ENCODE data around the gene KDM4D. TPM values are rescaled to one million over a fixed set of nuclear protein-coding genes. Genes with fewer than 3 reads are reported as not detected.
A peak's percentile ranks its signal among the peaks of the same experiment; 100 is the strongest.

KDM4D gene
- total RNA-seq, 1 donor from 2014 or later, result 0.93 TPM

- Histone ChIP-seq H3K9ac (ENCODE audit: low read length) (peak overlapping the region; percentile 67), H3K4me1 (ENCODE audit: insufficient read depth, low read length) (peaks cover 42% of the 10 kb centered on the region), H3K9me3 (ENCODE audit: insufficient read depth, low read depth, low read length) (no peaks in the 10 kb centered on the region), H3K79me2 (ENCODE audit: insufficient read depth, low read length) (no peaks in the 10 kb centered on the region), H3K27ac (ENCODE audit: low read depth, low read length) (peak overlapping the region; percentile 92), H3K4me3 (ENCODE audit: insufficient read depth, low read depth, low read length) (no peak overlapping the region), H2AFZ (ENCODE audit: low read depth, low read length) (no peak overlapping the region), H3K27me3 (ENCODE audit: insufficient read depth, low read length) (no peaks in the 10 kb centered on the region), H4K20me1 (ENCODE audit: insufficient read depth, low read length) (no peaks in the 10 kb centered on the region), H3K4me2 (ENCODE audit: low read length) (no peak overlapping the region), H3K36me3 (ENCODE audit: insufficient read depth, low read length) (no peaks in the 10 kb centered on the region)
- Mint-ChIP-seq H3K27me3 (ENCODE audit: low read depth, unreplicated experiment) (peaks cover 5% of the 10 kb centered on the region), H3K27ac (ENCODE audit: unreplicated experiment) (no peak overlapping the region), H3K4me3 (ENCODE audit: unreplicated experiment) (no peak overlapping the region), H3K36me3 (ENCODE audit: low read depth, unreplicated experiment) (no peaks in the 10 kb centered on the region), H3K4me1 (ENCODE audit: low read depth, unreplicated experiment) (peaks cover 25% of the 10 kb centered on the region), H3K9me3 (ENCODE audit: unreplicated experiment) (no peaks in the 10 kb centered on the region)
- FAIRE-seq (no peak), DNase-seq (ENCODE audit: low read depth) (no peak)
- TF ChIP-seq CTCF (IDR thresholded peaks at IDR 0.05; ENCODE audit: insufficient read depth, low read depth, low read length), result no peak
- TF ChIP-seq EZH2 (IDR thresholded peaks at IDR 0.05; ENCODE audit: insufficient read depth, low read length), result no peak
Measured at GRCh38 chr11:94932503-94932902, 41.0 kb upstream of the KDM4D start.

GRCh38 chr11:94933223-94934130, 40.0 kb upstream of the KDM4D start:
- no peaks in the 10 kb centered on the region for H3K9me3 ChIP-seq (ENCODE audit: insufficient read depth, low read depth, low read length)
- Mint-ChIP-seq H3K27ac (ENCODE audit: unreplicated experiment) (peak overlapping the region; percentile 19), H3K27me3 (ENCODE audit: low read depth, unreplicated experiment) (peaks cover 7% of the 10 kb centered on the region), H3K36me3 (ENCODE audit: low read depth, unreplicated experiment) (no peaks in the 10 kb centered on the region), H3K4me3 (ENCODE audit: unreplicated experiment) (no peak overlapping the region), H3K9me3 (ENCODE audit: unreplicated experiment) (no peaks in the 10 kb centered on the region), H3K4me1 (ENCODE audit: low read depth, unreplicated experiment) (peaks cover 20% of the 10 kb centered on the region)
- peak overlapping the region; percentile 93 for H3K27ac ChIP-seq (ENCODE audit: low read depth, low read length)
- H3K79me2 ChIP-seq (ENCODE audit: insufficient read depth, low read length), result no peaks in the 10 kb centered on the region
- H2AFZ ChIP-seq (ENCODE audit: low read depth, low read length), result peak overlapping the region; percentile 27
- no peaks in the 10 kb centered on the region for H4K20me1 ChIP-seq (ENCODE audit: insufficient read depth, low read length)
- peaks cover 38% of the 10 kb centered on the region for H3K4me1 ChIP-seq (ENCODE audit: insufficient read depth, low read length)
- DNase-seq (ENCODE audit: low read depth) (peak; percentile 97), FAIRE-seq (peak; percentile 97)
- peak overlapping the region; percentile 67 for H3K9ac ChIP-seq (ENCODE audit: low read length)
- peak overlapping the region; percentile 71 for H3K4me2 ChIP-seq (ENCODE audit: low read length)
- peak overlapping the region; percentile 18 for H3K4me3 ChIP-seq (ENCODE audit: insufficient read depth, low read depth, low read length)
- no peak for TF ChIP-seq EZH2 (IDR thresholded peaks at IDR 0.05; ENCODE audit: insufficient read depth, low read length)
- no peak for TF ChIP-seq CTCF (IDR thresholded peaks at IDR 0.05; ENCODE audit: insufficient read depth, low read depth, low read length)
- H3K27me3 ChIP-seq (ENCODE audit: insufficient read depth, low read length), result no peaks in the 10 kb centered on the region
- H3K36me3 ChIP-seq (ENCODE audit: insufficient read depth, low read length), result no peaks in the 10 kb centered on the region

GRCh38 chr11:94934362-94934761, 39.1 kb upstream of the KDM4D start:
- DNase-seq (ENCODE audit: low read depth), result peak; percentile 54
- TF ChIP-seq CTCF (IDR thresholded peaks at IDR 0.05; ENCODE audit: insufficient read depth, low read depth, low read length) (no peak), EZH2 (IDR thresholded peaks at IDR 0.05; ENCODE audit: insufficient read depth, low read length) (no peak)
- no peak overlapping the region for H3K4me3 ChIP-seq (ENCODE audit: insufficient read depth, low read depth, low read length)
- Mint-ChIP-seq H3K9me3 (ENCODE audit: unreplicated experiment) (no peaks in the 10 kb centered on the region), H3K4me1 (ENCODE audit: low read depth, unreplicated experiment) (peaks cover 17% of the 10 kb centered on the region), H3K27ac (ENCODE audit: unreplicated experiment) (no peak overlapping the region), H3K36me3 (ENCODE audit: low read depth, unreplicated experiment) (no peaks in the 10 kb centered on the region), H3K27me3 (ENCODE audit: low read depth, unreplicated experiment) (peaks cover 7% of the 10 kb centered on the region), H3K4me3 (ENCODE audit: unreplicated experiment) (no peak overlapping the region)
- peak overlapping the region; percentile 93 for H3K27ac ChIP-seq (ENCODE audit: low read depth, low read length)
- no peak for FAIRE-seq
- no peaks in the 10 kb centered on the region for H3K36me3 ChIP-seq (ENCODE audit: insufficient read depth, low read length)
- peak overlapping the region; percentile 67 for H3K9ac ChIP-seq (ENCODE audit: low read length)
- H3K4me1 ChIP-seq (ENCODE audit: insufficient read depth, low read length), result peaks cover 42% of the 10 kb centered on the region
- H3K79me2 ChIP-seq (ENCODE audit: insufficient read depth, low read length), result no peaks in the 10 kb centered on the region
- H3K27me3 ChIP-seq (ENCODE audit: insufficient read depth, low read length), result no peaks in the 10 kb centered on the region
- no peaks in the 10 kb centered on the region for H3K9me3 ChIP-seq (ENCODE audit: insufficient read depth, low read depth, low read length)
- H3K4me2 ChIP-seq (ENCODE audit: low read length), result peak overlapping the region; percentile 71
- H2AFZ ChIP-seq (ENCODE audit: low read depth, low read length), result no peak overlapping the region
- H4K20me1 ChIP-seq (ENCODE audit: insufficient read depth, low read length), result no peaks in the 10 kb centered on the region

Data from astrocyte (in vitro differentiated cells and primary cell).